HL-60 (cell line): ENCODE results near the gene TMEM178A.

Experiments used
- GABPA ChIP-seq: IDR thresholded peaks from 2 replicates; pipeline ENCODE4 v1.6.1; 2012; ENCODE audit warnings: low read depth
- POLR2AphosphoS5 ChIP-seq: IDR thresholded peaks from 2 replicates; pipeline ENCODE4 v1.6.1; 2012; ENCODE audit warnings: low read depth
- SPI1 ChIP-seq: IDR thresholded peaks from 2 replicates; pipeline ENCODE4 v1.6.1; 2012; ENCODE audit warnings: low read depth, mild to moderate bottlenecking, borderline replicate concordance
- TF ChIP-seq, protein P1 (sequence below): IDR thresholded peaks from one replicate; pipeline ENCODE4 v1.5.1; 2011; ENCODE audit warnings: low read length, control low read depth, inconsistent platforms; ENCODE audit not compliant: insufficient read depth
- TF ChIP-seq, protein P2 (sequence below): IDR thresholded peaks from 2 replicates; pipeline ENCODE4 v1.6.1; 2012; ENCODE audit warnings: low read depth; ENCODE audit not compliant: insufficient replicate concordance

GRCh38 chr2:39710807-39711206, 45.1 kb downstream of the TMEM178A start:
- TF ChIP-seq, protein P1, sequence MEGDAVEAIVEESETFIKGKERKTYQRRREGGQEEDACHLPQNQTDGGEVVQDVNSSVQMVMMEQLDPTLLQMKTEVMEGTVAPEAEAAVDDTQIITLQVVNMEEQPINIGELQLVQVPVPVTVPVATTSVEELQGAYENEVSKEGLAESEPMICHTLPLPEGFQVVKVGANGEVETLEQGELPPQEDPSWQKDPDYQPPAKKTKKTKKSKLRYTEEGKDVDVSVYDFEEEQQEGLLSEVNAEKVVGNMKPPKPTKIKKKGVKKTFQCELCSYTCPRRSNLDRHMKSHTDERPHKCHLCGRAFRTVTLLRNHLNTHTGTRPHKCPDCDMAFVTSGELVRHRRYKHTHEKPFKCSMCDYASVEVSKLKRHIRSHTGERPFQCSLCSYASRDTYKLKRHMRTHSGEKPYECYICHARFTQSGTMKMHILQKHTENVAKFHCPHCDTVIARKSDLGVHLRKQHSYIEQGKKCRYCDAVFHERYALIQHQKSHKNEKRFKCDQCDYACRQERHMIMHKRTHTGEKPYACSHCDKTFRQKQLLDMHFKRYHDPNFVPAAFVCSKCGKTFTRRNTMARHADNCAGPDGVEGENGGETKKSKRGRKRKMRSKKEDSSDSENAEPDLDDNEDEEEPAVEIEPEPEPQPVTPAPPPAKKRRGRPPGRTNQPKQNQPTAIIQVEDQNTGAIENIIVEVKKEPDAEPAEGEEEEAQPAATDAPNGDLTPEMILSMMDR, result no peak
- TF ChIP-seq, protein P2, sequence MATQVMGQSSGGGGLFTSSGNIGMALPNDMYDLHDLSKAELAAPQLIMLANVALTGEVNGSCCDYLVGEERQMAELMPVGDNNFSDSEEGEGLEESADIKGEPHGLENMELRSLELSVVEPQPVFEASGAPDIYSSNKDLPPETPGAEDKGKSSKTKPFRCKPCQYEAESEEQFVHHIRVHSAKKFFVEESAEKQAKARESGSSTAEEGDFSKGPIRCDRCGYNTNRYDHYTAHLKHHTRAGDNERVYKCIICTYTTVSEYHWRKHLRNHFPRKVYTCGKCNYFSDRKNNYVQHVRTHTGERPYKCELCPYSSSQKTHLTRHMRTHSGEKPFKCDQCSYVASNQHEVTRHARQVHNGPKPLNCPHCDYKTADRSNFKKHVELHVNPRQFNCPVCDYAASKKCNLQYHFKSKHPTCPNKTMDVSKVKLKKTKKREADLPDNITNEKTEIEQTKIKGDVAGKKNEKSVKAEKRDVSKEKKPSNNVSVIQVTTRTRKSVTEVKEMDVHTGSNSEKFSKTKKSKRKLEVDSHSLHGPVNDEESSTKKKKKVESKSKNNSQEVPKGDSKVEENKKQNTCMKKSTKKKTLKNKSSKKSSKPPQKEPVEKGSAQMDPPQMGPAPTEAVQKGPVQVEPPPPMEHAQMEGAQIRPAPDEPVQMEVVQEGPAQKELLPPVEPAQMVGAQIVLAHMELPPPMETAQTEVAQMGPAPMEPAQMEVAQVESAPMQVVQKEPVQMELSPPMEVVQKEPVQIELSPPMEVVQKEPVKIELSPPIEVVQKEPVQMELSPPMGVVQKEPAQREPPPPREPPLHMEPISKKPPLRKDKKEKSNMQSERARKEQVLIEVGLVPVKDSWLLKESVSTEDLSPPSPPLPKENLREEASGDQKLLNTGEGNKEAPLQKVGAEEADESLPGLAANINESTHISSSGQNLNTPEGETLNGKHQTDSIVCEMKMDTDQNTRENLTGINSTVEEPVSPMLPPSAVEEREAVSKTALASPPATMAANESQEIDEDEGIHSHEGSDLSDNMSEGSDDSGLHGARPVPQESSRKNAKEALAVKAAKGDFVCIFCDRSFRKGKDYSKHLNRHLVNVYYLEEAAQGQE, result no peak
- no peak for TF ChIP-seq GABPA
- no peak for TF ChIP-seq POLR2AphosphoS5
- no peak for TF ChIP-seq SPI1
